ENCODE data around the gene OR51B6. TPM values are rescaled to one million over a fixed set of nuclear protein-coding genes. Genes with fewer than 3 reads are reported as not detected.

The OR51B6 gene

Small RNA genes within 50 kb of the gene (small RNA-seq; reads per million reads assigned to genes)
- gene AC104389.3 = not detected

Measured in skeletal muscle satellite cell (primary cell).